Testis (tissue), 3 donors: Measurements from ENCODE around the gene KIF14. TPM values are rescaled to one million over a fixed set of nuclear protein-coding genes. Genes with fewer than 3 reads are reported as not detected.
"Not testable (repeated sequence)": the region's sequence is repeated elsewhere in the genome, so short reads cannot be mapped to it uniquely, and the experiment has no call there.

ENCODE experiments used
- DNase-seq: peaks from one replicate; pipeline ENCODE4 v3.0.0-alpha.2; 2019
- H3K27ac ChIP-seq, 2 donors: fragments of 200-600 bp; sonication (generic); one replicate each; pipeline ENCODE4 v1.5.1; 2019
- H3K27me3 ChIP-seq: fragments of 200-600 bp; sonication (generic); one replicate; pipeline ENCODE4 v1.5.1; 2019
- H3K36me3 ChIP-seq: fragments of 200-600 bp; sonication (generic); one replicate; pipeline ENCODE4 v1.5.1; 2017; ENCODE audit warnings: low read depth; ENCODE audit errors: missing control alignments
- H3K4me1 ChIP-seq: fragments of 200-600 bp; sonication (generic); one replicate; pipeline ENCODE4 v1.5.1; 2019
- H3K4me3 ChIP-seq, 2 donors: fragments of 200-600 bp; sonication (generic); one replicate each; pipeline ENCODE4 v1.5.1; 2017 to 2019
- H3K9me3 ChIP-seq: fragments of 200-600 bp; sonication (generic); one replicate; pipeline ENCODE4 v1.5.1; 2017
- CTCF ChIP-seq, 3 experiments: fragments of 450-650 bp in 2 of 3; fragments of 200-600 bp in 1 of 3; sonication (generic) in 1 of 3; IDR thresholded peaks; one replicate each; pipeline ENCODE4 v1.5.1; 2016 to 2019; ENCODE audit warnings: antibody characterized with exemption in 3 of 3, mild to moderate bottlenecking in 2 of 3, moderate library complexity in 1 of 3
- POLR2A ChIP-seq: fragments of 450-650 bp; IDR thresholded peaks from one replicate; pipeline ENCODE4 v1.6.1; 2017; ENCODE audit warnings: antibody characterized with exemption, mild to moderate bottlenecking, moderate library complexity
- WGBS, 2 donors: methylation state at CpG; one replicate each; pipeline ENCODE4 v1.1.5; 2018; 5-methylcytosine and 5-hydroxymethylcytosine counted together
- intact Hi-C: fragments of 100-400 bp; cut with DNase I; formaldehyde crosslinking; loops from one replicate; pipeline ENCODE4 v1.15.1; 2023; ENCODE audit warnings: low total_unique reads
- polyA plus RNA-seq: library from polyadenylated mRNA; stranded (reverse); fragments of 350-450 nt; fragmentation: Illumina TruSeq; extraction: RNeasy Lipid Tissue Mini Kit (QIAGEN cat#74804); gene quantifications from one replicate; pipeline ENCODE4 v1.2.3, GENCODE V29; 2014; ENCODE audit warnings: low read depth, low replicate concordance; ENCODE audit not compliant: insufficient read depth
- total RNA-seq, 2 donors: library from RNA; depleted of rRNA; stranded (reverse); fragments of >200 nt; gene quantifications; one replicate each; pipeline ENCODE4 v1.2.3, GENCODE V29; 2016

KIF14 gene
- total and polyA plus RNA-seq, 3 donors from 2014 or later = 1.8 to 6.8 (median 3.5) TPM

GRCh38 chr1:200634261-200635122 is 13.9 kb upstream of the KIF14 start:
- H3K4me3 ChIP-seq = no peak overlapping the region
- DNase-seq = no peak
- intact Hi-C loops = no loop called here
- H3K9me3 ChIP-seq = no peaks in the 10 kb centered on the region
- H3K27ac ChIP-seq = no peak overlapping the region
- TF ChIP-seq CTCF (IDR thresholded peaks at IDR 0.05) (no peak), POLR2A (no peak)
- no peaks in the 10 kb centered on the region for H3K27me3 ChIP-seq
- no peaks in the 10 kb centered on the region for H3K36me3 ChIP-seq
- 43 to 81% methylated on average over 1 to 2 of the region's 2 CpGs for WGBS, 2 donors
- no peaks in the 10 kb centered on the region for H3K4me1 ChIP-seq

- Histone ChIP-seq H3K4me1 (no peaks in the 10 kb centered on the region), H3K36me3 (no peaks in the 10 kb centered on the region), H3K4me3 (no peak overlapping the region), H3K9me3 (no peaks in the 10 kb centered on the region), H3K27ac (no peak overlapping the region), H3K27me3 (no peaks in the 10 kb centered on the region)
- TF ChIP-seq POLR2A = no peak
- TF ChIP-seq CTCF (IDR thresholded peaks at IDR 0.05) = no peak
- no peak for DNase-seq
- WGBS, 2 donors = 91 to 92% methylated on average over 1 of the region's 1 CpG
- intact Hi-C loops = no loop called here
Observed at GRCh38 chr1:200631375-200631774, 10.8 kb upstream of the KIF14 start.

GRCh38 chr1:200630515-200630899 is 10.0 kb upstream of the KIF14 start:
- H3K27me3 ChIP-seq, H3K4me1 ChIP-seq, H3K27ac ChIP-seq, H3K36me3 ChIP-seq, intact Hi-C loops, H3K9me3 ChIP-seq, H3K4me3 ChIP-seq, DNase-seq: not testable (repeated sequence)
- 94% methylated on average over 8 of the region's 8 CpGs for WGBS, 2 donors

GRCh38 chr1:200629876-200630514 is 9.4 kb upstream of the KIF14 start:
- Histone ChIP-seq H3K4me3 (no peak overlapping the region), H3K4me1 (peaks cover 3% of the 10 kb centered on the region), H3K27me3 (no peaks in the 10 kb centered on the region), H3K9me3 (no peaks in the 10 kb centered on the region), H3K36me3 (no peaks in the 10 kb centered on the region), H3K27ac (no peak overlapping the region)
- TF ChIP-seq POLR2A (no peak), CTCF (IDR thresholded peaks at IDR 0.05) (no peak)
- WGBS, 2 donors = 84 to 88% methylated on average over 9 of the region's 9 CpGs
- intact Hi-C loops = no loop called here
- no peak for DNase-seq

- no peaks in the 10 kb centered on the region for H3K36me3 ChIP-seq
- 73 to 80% methylated on average over 7 of the region's 7 CpGs for WGBS, 2 donors
- no peaks in the 10 kb centered on the region for H3K27me3 ChIP-seq
- TF ChIP-seq CTCF (IDR thresholded peaks at IDR 0.05) (no peak), POLR2A (no peak)
- DNase-seq = no peak
- no peak overlapping the region for H3K4me3 ChIP-seq
- no peaks in the 10 kb centered on the region for H3K9me3 ChIP-seq
- intact Hi-C loops = no loop called here
- H3K4me1 ChIP-seq = peaks cover 6% of the 10 kb centered on the region
- H3K27ac ChIP-seq = no peak overlapping the region
Observed at GRCh38 chr1:200628223-200628881, 7.8 kb upstream of the KIF14 start.
